Measurements from ENCODE around the gene DHRS4L2. TPM values are rescaled to one million over a fixed set of nuclear protein-coding genes. Genes with fewer than 3 reads are reported as not detected.
"Not testable (repeated sequence)": the region's sequence is repeated elsewhere in the genome, so short reads cannot be mapped to it uniquely, and the experiment has no call there.

Gene DHRS4L2
- polyA plus RNA-seq, 1 donor (not counting 4 experiments of a cell fraction or from before 2014, with no cell fraction given): 18.1 TPM

GRCh38 chr14:23957913-23958569 is 30.7 kb upstream of the DHRS4L2 start:
- H3K27ac ChIP-seq (ENCODE audit: control insufficient read depth, insufficient read depth, low read length); dilution Hi-C loops (cut with MboI; ENCODE audit: extremely low pct_ligation_motif_present, low sequenced_read_pairs); H3K27me3 ChIP-seq (ENCODE audit: control insufficient read depth, extremely low read depth, insufficient read depth, low read length); FAIRE-seq; H3K9me1 ChIP-seq (ENCODE audit: control insufficient read depth, extremely low read depth, insufficient read depth, low read length); H3K4me2 ChIP-seq (ENCODE audit: control insufficient read depth, extremely low read depth, insufficient read depth, low read depth, low read length); H2AFZ ChIP-seq (ENCODE audit: control insufficient read depth, low read length); DNase-seq (ENCODE audit: low read depth, low spot score); H3K4me3 ChIP-seq (ENCODE audit: control insufficient read depth in 2 of 3, extremely low read depth in 1 of 3, insufficient read depth in 2 of 3, low read depth in 1 of 3, low read length in 3 of 3); H3K79me2 ChIP-seq (ENCODE audit: control insufficient read depth, insufficient read depth, low read length); H3K9ac ChIP-seq (ENCODE audit: control insufficient read depth, extremely low read depth, insufficient read depth, low read length); H3K9me3 ChIP-seq (ENCODE audit: control insufficient read depth, low read depth, low read length); H3K36me3 ChIP-seq (ENCODE audit: control insufficient read depth in 2 of 2, extremely low read depth in 1 of 2, insufficient read depth in 2 of 2, low read length in 2 of 2); H3K4me1 ChIP-seq (ENCODE audit: control insufficient read depth, extremely low read depth, insufficient read depth, low read length); H4K20me1 ChIP-seq (ENCODE audit: control insufficient read depth, extremely low read depth, insufficient read depth, low read length): not testable (repeated sequence)

GRCh38 chr14:23960899-23961298 is 27.8 kb upstream of the DHRS4L2 start:
- H3K4me1 ChIP-seq (ENCODE audit: control insufficient read depth, extremely low read depth, insufficient read depth, low read length); FAIRE-seq; H3K4me2 ChIP-seq (ENCODE audit: control insufficient read depth, extremely low read depth, insufficient read depth, low read depth, low read length); H3K9me3 ChIP-seq (ENCODE audit: control insufficient read depth, low read depth, low read length); H3K9me1 ChIP-seq (ENCODE audit: control insufficient read depth, extremely low read depth, insufficient read depth, low read length); H3K79me2 ChIP-seq (ENCODE audit: control insufficient read depth, insufficient read depth, low read length); dilution Hi-C loops (cut with MboI; ENCODE audit: extremely low pct_ligation_motif_present, low sequenced_read_pairs); H3K9ac ChIP-seq (ENCODE audit: control insufficient read depth, extremely low read depth, insufficient read depth, low read length); H2AFZ ChIP-seq (ENCODE audit: control insufficient read depth, low read length); H3K27ac ChIP-seq (ENCODE audit: control insufficient read depth, insufficient read depth, low read length); H3K4me3 ChIP-seq (ENCODE audit: control insufficient read depth in 2 of 3, extremely low read depth in 1 of 3, insufficient read depth in 2 of 3, low read depth in 1 of 3, low read length in 3 of 3); H3K27me3 ChIP-seq (ENCODE audit: control insufficient read depth, extremely low read depth, insufficient read depth, low read length); H3K36me3 ChIP-seq (ENCODE audit: control insufficient read depth in 2 of 2, extremely low read depth in 1 of 2, insufficient read depth in 2 of 2, low read length in 2 of 2); DNase-seq (ENCODE audit: low read depth, low spot score); H4K20me1 ChIP-seq (ENCODE audit: control insufficient read depth, extremely low read depth, insufficient read depth, low read length): not testable (repeated sequence)

GRCh38 chr14:23961704-23962103 is 27.0 kb upstream of the DHRS4L2 start:
- DNase-seq (ENCODE audit: low read depth, low spot score); H3K9ac ChIP-seq (ENCODE audit: control insufficient read depth, extremely low read depth, insufficient read depth, low read length); H3K79me2 ChIP-seq (ENCODE audit: control insufficient read depth, insufficient read depth, low read length); H3K4me2 ChIP-seq (ENCODE audit: control insufficient read depth, extremely low read depth, insufficient read depth, low read depth, low read length); FAIRE-seq; H3K9me3 ChIP-seq (ENCODE audit: control insufficient read depth, low read depth, low read length); dilution Hi-C loops (cut with MboI; ENCODE audit: extremely low pct_ligation_motif_present, low sequenced_read_pairs); H3K36me3 ChIP-seq (ENCODE audit: control insufficient read depth in 2 of 2, extremely low read depth in 1 of 2, insufficient read depth in 2 of 2, low read length in 2 of 2); H3K27me3 ChIP-seq (ENCODE audit: control insufficient read depth, extremely low read depth, insufficient read depth, low read length); H3K27ac ChIP-seq (ENCODE audit: control insufficient read depth, insufficient read depth, low read length); H4K20me1 ChIP-seq (ENCODE audit: control insufficient read depth, extremely low read depth, insufficient read depth, low read length); H3K4me3 ChIP-seq (ENCODE audit: control insufficient read depth in 2 of 3, extremely low read depth in 1 of 3, insufficient read depth in 2 of 3, low read depth in 1 of 3, low read length in 3 of 3); H3K9me1 ChIP-seq (ENCODE audit: control insufficient read depth, extremely low read depth, insufficient read depth, low read length); H2AFZ ChIP-seq (ENCODE audit: control insufficient read depth, low read length); H3K4me1 ChIP-seq (ENCODE audit: control insufficient read depth, extremely low read depth, insufficient read depth, low read length): not testable (repeated sequence)

GRCh38 chr14:23969130-23969480 is 19.6 kb upstream of the DHRS4L2 start:
- H3K9me1 ChIP-seq (ENCODE audit: control insufficient read depth, extremely low read depth, insufficient read depth, low read length); H3K27me3 ChIP-seq (ENCODE audit: control insufficient read depth, extremely low read depth, insufficient read depth, low read length); H3K9me3 ChIP-seq (ENCODE audit: control insufficient read depth, low read depth, low read length); H3K4me3 ChIP-seq (ENCODE audit: control insufficient read depth in 2 of 3, extremely low read depth in 1 of 3, insufficient read depth in 2 of 3, low read depth in 1 of 3, low read length in 3 of 3); dilution Hi-C loops (cut with MboI; ENCODE audit: extremely low pct_ligation_motif_present, low sequenced_read_pairs); H3K4me2 ChIP-seq (ENCODE audit: control insufficient read depth, extremely low read depth, insufficient read depth, low read depth, low read length); H3K79me2 ChIP-seq (ENCODE audit: control insufficient read depth, insufficient read depth, low read length); H3K4me1 ChIP-seq (ENCODE audit: control insufficient read depth, extremely low read depth, insufficient read depth, low read length); H3K27ac ChIP-seq (ENCODE audit: control insufficient read depth, insufficient read depth, low read length); H4K20me1 ChIP-seq (ENCODE audit: control insufficient read depth, extremely low read depth, insufficient read depth, low read length); FAIRE-seq; H2AFZ ChIP-seq (ENCODE audit: control insufficient read depth, low read length); H3K36me3 ChIP-seq (ENCODE audit: control insufficient read depth in 2 of 2, extremely low read depth in 1 of 2, insufficient read depth in 2 of 2, low read length in 2 of 2); H3K9ac ChIP-seq (ENCODE audit: control insufficient read depth, extremely low read depth, insufficient read depth, low read length); DNase-seq (ENCODE audit: low read depth, low spot score): not testable (repeated sequence)

GRCh38 chr14:23969481-23970282 is 19.0 kb upstream of the DHRS4L2 start:
- not testable (repeated sequence) for H3K27ac ChIP-seq (ENCODE audit: control insufficient read depth, insufficient read depth, low read length)

More at GRCh38 chr14:23969481-23970282, 19.0 kb upstream of the DHRS4L2 start:
- H4K20me1 ChIP-seq (ENCODE audit: control insufficient read depth, extremely low read depth, insufficient read depth, low read length); H3K36me3 ChIP-seq (ENCODE audit: control insufficient read depth in 2 of 2, extremely low read depth in 1 of 2, insufficient read depth in 2 of 2, low read length in 2 of 2); H3K9me1 ChIP-seq (ENCODE audit: control insufficient read depth, extremely low read depth, insufficient read depth, low read length); dilution Hi-C loops (cut with MboI; ENCODE audit: extremely low pct_ligation_motif_present, low sequenced_read_pairs); H3K4me1 ChIP-seq (ENCODE audit: control insufficient read depth, extremely low read depth, insufficient read depth, low read length); H3K27me3 ChIP-seq (ENCODE audit: control insufficient read depth, extremely low read depth, insufficient read depth, low read length); H3K79me2 ChIP-seq (ENCODE audit: control insufficient read depth, insufficient read depth, low read length); H3K9ac ChIP-seq (ENCODE audit: control insufficient read depth, extremely low read depth, insufficient read depth, low read length); H3K9me3 ChIP-seq (ENCODE audit: control insufficient read depth, low read depth, low read length); FAIRE-seq; DNase-seq (ENCODE audit: low read depth, low spot score): not testable (repeated sequence)
- Histone ChIP-seq H2AFZ (ENCODE audit: control insufficient read depth, low read length) (peak overlapping the region; percentile 65), H3K4me2 (ENCODE audit: control insufficient read depth, extremely low read depth, insufficient read depth, low read depth, low read length) (peak overlapping the region; percentile 48), H3K4me3 (ENCODE audit: control insufficient read depth in 2 of 3, extremely low read depth in 1 of 3, insufficient read depth in 2 of 3, low read depth in 1 of 3, low read length in 3 of 3) (peak overlapping the region in 2 of 3 experiments; percentile 10 to 38)

All from keratinocyte (primary cell).